ENCODE data around the gene FRMD4B.

The FRMD4B gene

DNA sequence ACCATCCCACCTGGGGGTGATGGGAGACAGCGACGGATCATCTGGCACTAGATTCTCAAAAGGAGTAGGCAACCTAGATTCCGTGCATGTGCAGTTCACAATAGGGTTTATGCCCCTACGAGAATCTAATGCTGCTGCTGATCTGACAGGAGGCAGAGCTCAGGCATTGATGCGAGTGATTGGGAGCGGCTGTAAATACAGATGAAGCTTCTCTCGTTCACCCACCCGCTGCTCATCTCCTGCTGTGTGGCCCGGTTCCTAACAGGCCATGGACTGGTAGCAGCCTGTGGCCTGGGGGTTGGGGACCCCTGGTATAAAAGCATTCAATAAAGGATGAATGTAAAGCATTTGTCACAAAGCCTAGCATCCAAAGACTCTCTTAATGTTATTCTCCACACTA is 126.8 kb downstream of the FRMD4B start:
- Histone ChIP-seq H3K4me2 (ENCODE audit: low read length) (no peak overlapping the region), H3K36me3 (ENCODE audit: insufficient read depth, low read length) (no peaks in the 10 kb centered on the region), H4K20me1 (ENCODE audit: insufficient read depth, low read length) (no peaks in the 10 kb centered on the region), H3K9me3 (ENCODE audit: low read length) (no peaks in the 10 kb centered on the region), H3K9ac (ENCODE audit: low read length) (no peak overlapping the region), H3K9me2 (ENCODE audit: low read depth, low read length) (no peaks in the 10 kb centered on the region), H3K4me3 (ENCODE audit: low read depth, low read length, poor library complexity, severe bottlenecking) (no peak overlapping the region), H2AFZ (ENCODE audit: low read length) (no peak overlapping the region), H3K27me3 (ENCODE audit: insufficient read depth, low read length) (no peaks in the 10 kb centered on the region), H3K27ac (ENCODE audit: low read depth, low read length, poor library complexity, severe bottlenecking) (no peak overlapping the region), H3K79me2 (ENCODE audit: insufficient read depth, low read length) (no peaks in the 10 kb centered on the region), H3F3A (ENCODE audit: insufficient read depth, low read length) (no peaks in the 10 kb centered on the region), H3K4me1 (ENCODE audit: insufficient read depth, low read length, severe bottlenecking) (no peaks in the 10 kb centered on the region)
- no peak for TF ChIP-seq EZH2 (IDR thresholded peaks at IDR 0.05; ENCODE audit: borderline replicate concordance, low read length)
- no peak for TF ChIP-seq CTCF (IDR thresholded peaks at IDR 0.05; ENCODE audit: low read length)

- H3K4me2 ChIP-seq (ENCODE audit: low read length), result no peak overlapping the region
- no peak for TF ChIP-seq EZH2 (IDR thresholded peaks at IDR 0.05; ENCODE audit: borderline replicate concordance, low read length)
- TF ChIP-seq CTCF (IDR thresholded peaks at IDR 0.05; ENCODE audit: low read length), result no peak
- H3K27ac ChIP-seq (ENCODE audit: low read depth, low read length, poor library complexity, severe bottlenecking), result no peak overlapping the region
- H3K4me3 ChIP-seq (ENCODE audit: low read depth, low read length, poor library complexity, severe bottlenecking), result no peak overlapping the region
- H3K9me3 ChIP-seq (ENCODE audit: low read length), result no peaks in the 10 kb centered on the region
- no peaks in the 10 kb centered on the region for H3K4me1 ChIP-seq (ENCODE audit: insufficient read depth, low read length, severe bottlenecking)
- H4K20me1 ChIP-seq (ENCODE audit: insufficient read depth, low read length), result no peaks in the 10 kb centered on the region
- H3F3A ChIP-seq (ENCODE audit: insufficient read depth, low read length), result no peaks in the 10 kb centered on the region
- no peaks in the 10 kb centered on the region for H3K36me3 ChIP-seq (ENCODE audit: insufficient read depth, low read length)
- H2AFZ ChIP-seq (ENCODE audit: low read length), result no peak overlapping the region
- H3K79me2 ChIP-seq (ENCODE audit: insufficient read depth, low read length), result no peaks in the 10 kb centered on the region
- no peak overlapping the region for H3K9ac ChIP-seq (ENCODE audit: low read length)
- H3K27me3 ChIP-seq (ENCODE audit: insufficient read depth, low read length), result no peaks in the 10 kb centered on the region
- H3K9me2 ChIP-seq (ENCODE audit: low read depth, low read length), result no peaks in the 10 kb centered on the region
Measured at GRCh38 chr3:69255928-69256327, 130.0 kb downstream of the FRMD4B start.

GRCh38 chr3:69254351-69254750 is 131.5 kb downstream of the FRMD4B start:
- no peak overlapping the region for H3K27ac ChIP-seq (ENCODE audit: low read depth, low read length, poor library complexity, severe bottlenecking)
- H2AFZ ChIP-seq (ENCODE audit: low read length), result no peak overlapping the region
- no peaks in the 10 kb centered on the region for H4K20me1 ChIP-seq (ENCODE audit: insufficient read depth, low read length)
- no peaks in the 10 kb centered on the region for H3K9me3 ChIP-seq (ENCODE audit: low read length)
- no peaks in the 10 kb centered on the region for H3K36me3 ChIP-seq (ENCODE audit: insufficient read depth, low read length)
- no peaks in the 10 kb centered on the region for H3F3A ChIP-seq (ENCODE audit: insufficient read depth, low read length)
- no peak overlapping the region for H3K9ac ChIP-seq (ENCODE audit: low read length)
- no peak overlapping the region for H3K4me3 ChIP-seq (ENCODE audit: low read depth, low read length, poor library complexity, severe bottlenecking)
- no peaks in the 10 kb centered on the region for H3K4me1 ChIP-seq (ENCODE audit: insufficient read depth, low read length, severe bottlenecking)
- no peaks in the 10 kb centered on the region for H3K9me2 ChIP-seq (ENCODE audit: low read depth, low read length)
- no peaks in the 10 kb centered on the region for H3K79me2 ChIP-seq (ENCODE audit: insufficient read depth, low read length)
- H3K27me3 ChIP-seq (ENCODE audit: insufficient read depth, low read length), result no peaks in the 10 kb centered on the region
- H3K4me2 ChIP-seq (ENCODE audit: low read length), result no peak overlapping the region
- TF ChIP-seq EZH2 (IDR thresholded peaks at IDR 0.05; ENCODE audit: borderline replicate concordance, low read length), result no peak
- TF ChIP-seq CTCF (IDR thresholded peaks at IDR 0.05; ENCODE audit: low read length), result no peak

All from OCI-LY1 (cell line).